GM12872 (cell line): ENCODE data around the gene SIL1.

Source experiments
- CTCF ChIP-seq: IDR thresholded peaks from 3 replicates; pipeline ENCODE4 v1.5.1; 2011; ENCODE audit warnings: low read depth, mild to moderate bottlenecking, low read length, moderate library complexity; ENCODE audit not compliant: insufficient read depth

SIL1 gene

GRCh38 chr5:138909734-138910133 is 288.4 kb downstream of the SIL1 start:
- TF ChIP-seq CTCF = no peak

- no peak for TF ChIP-seq CTCF
These were observed 292.6 kb downstream of the SIL1 start for GRCh38 chr5:138905541-138905940.

GRCh38 chr5:138903130-138903775 is 294.9 kb downstream of the SIL1 start:
- no peak for TF ChIP-seq CTCF

GRCh38 chr5:138901716-138902115 is 296.5 kb downstream of the SIL1 start:
- no peak for TF ChIP-seq CTCF

GRCh38 chr5:138900281-138900965 is 297.7 kb downstream of the SIL1 start:
- no peak for TF ChIP-seq CTCF

- TF ChIP-seq CTCF = no peak
These were observed 299.4 kb downstream of the SIL1 start for GRCh38 chr5:138898742-138899141.

- no peak for TF ChIP-seq CTCF
These were observed 299.9 kb downstream of the SIL1 start for GRCh38 chr5:138898299-138898698.
